Peyer's patch (tissue), 4 donors: ENCODE data around the gene CDH1. TPM values are rescaled to one million over a fixed set of nuclear protein-coding genes. Genes with fewer than 3 reads are reported as not detected.

Experiments used
- DNase-seq, 3 donors: peaks; one replicate each; pipeline ENCODE4 v3.0.0-alpha.2; 2017 to 2019
- H3K27ac ChIP-seq, 4 donors: fragments of 200-600 bp; sonication (generic); one replicate each; pipeline ENCODE4 v1.5.1; 2016 to 2019
- H3K27me3 ChIP-seq, 2 donors: fragments of 200-600 bp; sonication (generic); one replicate each; pipeline ENCODE4 v1.5.1; 2019
- H3K36me3 ChIP-seq, 3 donors: fragments of 200-600 bp; sonication (generic); one replicate each; pipeline ENCODE4 v1.5.1; 2016 to 2019
- H3K4me1 ChIP-seq, 4 donors: fragments of 200-600 bp; sonication (generic); one replicate each; pipeline ENCODE4 v1.5.1; 2016 to 2019
- H3K4me3 ChIP-seq, 4 donors: fragments of 200-600 bp; sonication (generic); 1 replicate in 3 of 4; 2 replicates in 1 of 4; pipeline ENCODE4 v1.5.1; 2016 to 2019; ENCODE audit warnings: mild to moderate bottlenecking in 1 of 4
- H3K9me3 ChIP-seq, 4 donors: fragments of 200-600 bp; sonication (generic); one replicate each; pipeline ENCODE4 v1.5.1; 2016 to 2019; ENCODE audit warnings: mild to moderate bottlenecking in 1 of 4
- POLR2A ChIP-seq, 2 donors: fragments of 450-650 bp; IDR thresholded peaks; one replicate each; pipeline ENCODE4 v1.5.1; 2017; ENCODE audit warnings: antibody characterized with exemption in 2 of 2, mild to moderate bottlenecking in 2 of 2, moderate library complexity in 2 of 2
- total RNA-seq, 4 donors: library from RNA; depleted of rRNA; stranded (reverse); fragments of >200 nt; gene quantifications; one replicate each; pipeline ENCODE4 v1.1.0, GENCODE V29; 2016
- TF ChIP-seq, protein P1 (sequence below), 6 experiments: fragments of 450-650 bp in 4 of 6; fragments of 200-600 bp in 2 of 6; sonication (generic) in 1 of 6; IDR thresholded peaks; one replicate each; pipeline ENCODE4 v1.5.1; 2017 to 2019; ENCODE audit warnings: antibody characterized with exemption in 6 of 6, mild to moderate bottlenecking in 3 of 6, moderate library complexity in 1 of 6

Gene CDH1
- total RNA-seq, 4 donors from 2014 or later, result 56.9 to 612 (median 429) TPM

DNA sequence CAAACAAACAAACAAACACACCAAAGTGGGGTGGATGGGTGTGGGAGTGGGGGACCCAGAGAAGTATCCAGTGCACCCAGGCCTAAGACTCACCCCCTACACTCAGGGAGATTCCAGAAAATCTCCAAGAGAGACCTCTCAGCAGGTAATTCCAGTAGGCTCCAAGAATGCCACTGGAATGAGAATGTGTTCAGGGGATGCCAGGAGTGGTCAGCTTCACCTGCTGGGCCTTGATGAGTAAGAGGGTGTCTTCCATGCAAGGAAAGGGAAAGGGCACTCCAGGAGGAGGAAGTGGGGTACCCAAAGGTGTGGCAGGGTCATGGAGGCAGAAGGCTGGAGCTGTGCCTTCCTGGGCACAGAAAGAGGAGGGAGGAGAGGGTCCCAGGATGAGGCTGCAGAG is 9.9 kb downstream of the CDH1 start:
- no peak for DNase-seq
- no peak overlapping the region for H3K4me3 ChIP-seq
- no peak overlapping the region for H3K27ac ChIP-seq
- peaks cover 0 to 49% (median 2%) of the 10 kb centered on the region in 4 donors for H3K4me1 ChIP-seq
- TF ChIP-seq, protein P1, sequence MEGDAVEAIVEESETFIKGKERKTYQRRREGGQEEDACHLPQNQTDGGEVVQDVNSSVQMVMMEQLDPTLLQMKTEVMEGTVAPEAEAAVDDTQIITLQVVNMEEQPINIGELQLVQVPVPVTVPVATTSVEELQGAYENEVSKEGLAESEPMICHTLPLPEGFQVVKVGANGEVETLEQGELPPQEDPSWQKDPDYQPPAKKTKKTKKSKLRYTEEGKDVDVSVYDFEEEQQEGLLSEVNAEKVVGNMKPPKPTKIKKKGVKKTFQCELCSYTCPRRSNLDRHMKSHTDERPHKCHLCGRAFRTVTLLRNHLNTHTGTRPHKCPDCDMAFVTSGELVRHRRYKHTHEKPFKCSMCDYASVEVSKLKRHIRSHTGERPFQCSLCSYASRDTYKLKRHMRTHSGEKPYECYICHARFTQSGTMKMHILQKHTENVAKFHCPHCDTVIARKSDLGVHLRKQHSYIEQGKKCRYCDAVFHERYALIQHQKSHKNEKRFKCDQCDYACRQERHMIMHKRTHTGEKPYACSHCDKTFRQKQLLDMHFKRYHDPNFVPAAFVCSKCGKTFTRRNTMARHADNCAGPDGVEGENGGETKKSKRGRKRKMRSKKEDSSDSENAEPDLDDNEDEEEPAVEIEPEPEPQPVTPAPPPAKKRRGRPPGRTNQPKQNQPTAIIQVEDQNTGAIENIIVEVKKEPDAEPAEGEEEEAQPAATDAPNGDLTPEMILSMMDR (IDR thresholded peaks at IDR 0.05), result no peak
- TF ChIP-seq POLR2A (IDR thresholded peaks at IDR 0.05), result no peak
- H3K36me3 ChIP-seq, result peaks cover 0 to 11% (median 0%) of the 10 kb centered on the region in 3 donors
- H3K27me3 ChIP-seq, result no peaks in the 10 kb centered on the region
- H3K9me3 ChIP-seq, result no peaks in the 10 kb centered on the region

DNA sequence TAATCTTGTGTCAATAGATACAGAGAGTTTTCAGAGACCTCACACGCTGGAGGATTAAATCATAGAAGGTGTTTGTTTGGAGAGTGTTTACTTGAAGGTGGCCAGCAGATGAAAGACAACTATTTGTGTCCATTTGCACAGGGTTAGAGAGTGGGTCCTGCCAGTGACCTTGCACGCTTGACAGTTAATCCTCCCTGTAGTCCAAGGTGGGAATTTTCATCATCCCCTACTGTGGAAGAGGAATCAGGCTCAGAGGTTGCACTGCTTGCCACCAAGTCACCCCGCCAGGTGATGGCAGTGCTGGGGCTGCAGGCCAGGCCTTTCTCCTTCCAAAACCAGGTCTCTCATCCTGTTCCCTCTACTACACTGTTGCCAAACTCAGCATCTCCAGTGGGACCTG is 12.3 kb downstream of the CDH1 start:
- peaks cover 0 to 11% (median 0%) of the 10 kb centered on the region in 3 donors for H3K36me3 ChIP-seq
- no peak for TF ChIP-seq POLR2A (IDR thresholded peaks at IDR 0.05)
- TF ChIP-seq, protein P1 (IDR thresholded peaks at IDR 0.05), result no peak
- H3K9me3 ChIP-seq, result no peaks in the 10 kb centered on the region
- DNase-seq, result no peak
- peaks cover 0 to 40% (median 0%) of the 10 kb centered on the region in 4 donors for H3K4me1 ChIP-seq
- no peaks in the 10 kb centered on the region for H3K27me3 ChIP-seq
- H3K27ac ChIP-seq, result peak overlapping the region in 1 of 4 donors; percentile 16
- no peak overlapping the region for H3K4me3 ChIP-seq

DNA sequence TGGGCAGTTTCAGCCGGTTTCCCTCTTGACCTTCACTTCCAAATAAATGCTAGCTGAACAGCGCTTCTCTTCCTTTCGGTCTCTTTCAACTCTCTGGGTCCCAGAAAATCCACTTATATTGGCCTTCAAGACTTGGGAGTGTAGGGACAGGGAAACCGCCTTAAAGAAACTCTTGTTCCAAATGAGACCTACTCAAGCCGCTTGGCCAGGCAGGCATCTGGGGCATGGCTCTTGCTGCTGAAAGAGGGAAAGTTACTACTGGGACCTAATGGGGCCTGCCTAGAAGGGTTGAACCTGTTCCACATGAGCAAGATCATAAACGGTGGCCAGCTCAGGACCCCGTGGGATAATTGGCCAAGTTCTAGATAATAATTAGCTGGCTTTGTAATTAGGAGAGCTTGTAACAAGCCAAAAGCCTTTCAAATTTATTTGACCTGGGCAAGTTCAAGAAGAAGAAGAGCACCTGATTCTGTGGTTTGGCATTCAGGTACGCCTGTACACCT is 13.2 kb downstream of the CDH1 start:
- peaks cover 0 to 11% (median 0%) of the 10 kb centered on the region in 3 donors for H3K36me3 ChIP-seq
- peak overlapping the region in 1 of 4 donors; percentile 43 for H3K27ac ChIP-seq
- peaks cover 0 to 37% (median under 1%) of the 10 kb centered on the region in 4 donors for H3K4me1 ChIP-seq
- no peaks in the 10 kb centered on the region for H3K9me3 ChIP-seq
- H3K27me3 ChIP-seq, result no peaks in the 10 kb centered on the region
- no peak for DNase-seq
- no peak overlapping the region for H3K4me3 ChIP-seq
- TF ChIP-seq POLR2A (IDR thresholded peaks at IDR 0.05), result no peak
- TF ChIP-seq, protein P1 (IDR thresholded peaks at IDR 0.05), result no peak

DNA sequence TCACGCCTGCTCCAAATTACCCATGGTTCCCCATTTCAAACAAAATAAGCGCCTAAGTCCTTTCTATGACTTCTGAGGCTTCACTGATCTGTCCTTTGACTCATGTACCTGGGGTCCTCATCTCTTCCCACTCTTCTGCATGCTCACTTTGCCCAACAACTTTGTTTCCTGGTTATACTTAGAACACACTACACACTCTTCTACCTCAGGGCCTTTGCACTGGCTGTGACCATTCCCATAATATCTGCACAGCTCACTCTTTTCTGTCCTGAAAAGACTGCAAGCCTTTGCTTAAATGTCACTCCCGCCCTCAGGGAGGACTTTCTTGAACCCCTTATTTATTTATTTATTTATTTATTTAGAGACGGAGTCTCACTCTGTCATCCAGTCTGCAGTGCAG is 14.1 kb downstream of the CDH1 start:
- no peaks in the 10 kb centered on the region for H3K27me3 ChIP-seq
- H3K4me3 ChIP-seq, result no peak overlapping the region
- H3K36me3 ChIP-seq, result peaks cover 0 to 11% (median 0%) of the 10 kb centered on the region in 3 donors
- TF ChIP-seq, protein P1 (IDR thresholded peaks at IDR 0.05), result no peak
- no peak for TF ChIP-seq POLR2A (IDR thresholded peaks at IDR 0.05)
- peak overlapping the region in 2 of 4 donors; percentile 86 to 93 for H3K27ac ChIP-seq
- H3K4me1 ChIP-seq, result peaks cover 0 to 39% (median 5%) of the 10 kb centered on the region in 4 donors
- no peak for DNase-seq
- no peaks in the 10 kb centered on the region for H3K9me3 ChIP-seq

DNA sequence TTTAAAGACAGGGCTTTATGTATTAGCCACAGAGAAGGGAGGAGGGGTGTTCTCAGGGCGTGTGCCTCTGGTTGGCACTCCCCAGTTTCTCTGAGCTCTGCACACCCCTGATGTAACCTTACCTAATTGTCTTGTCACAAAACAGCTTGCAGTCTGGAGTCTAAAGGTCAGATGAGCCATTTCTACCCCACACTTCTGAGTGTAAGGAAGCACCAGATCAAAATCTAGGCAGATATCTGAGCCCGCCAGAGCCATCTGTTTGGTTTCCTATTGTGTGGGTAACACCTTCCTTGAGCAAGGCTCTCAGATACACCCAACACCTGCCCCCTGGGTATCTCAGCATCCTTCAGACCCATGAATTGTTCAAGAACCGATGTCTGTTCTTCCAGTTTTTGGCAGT is 15.5 kb downstream of the CDH1 start:
- Histone ChIP-seq H3K27ac (peak overlapping the region in 3 of 4 donors; percentile 64 to 93 (median 86)), H3K36me3 (peaks cover 0 to 4% (median 0%) of the 10 kb centered on the region in 3 donors), H3K4me3 (no peak overlapping the region), H3K4me1 (peaks cover 0 to 40% (median 7%) of the 10 kb centered on the region in 4 donors), H3K9me3 (no peaks in the 10 kb centered on the region), H3K27me3 (no peaks in the 10 kb centered on the region)
- TF ChIP-seq, protein P1 (IDR thresholded peaks at IDR 0.05), result no peak
- peak in 1 of 2 donors; percentile 54 for TF ChIP-seq POLR2A (IDR thresholded peaks at IDR 0.05)
- peak in 1 of 3 donors; percentile 77 for DNase-seq
